Duodenal mucosa (tissue), 2 donors: Measurements from ENCODE around the gene KRTAP4-1.
"Not testable (repeated sequence)": the region's sequence is repeated elsewhere in the genome, so short reads cannot be mapped to it uniquely, and the experiment has no call there.

Experiments used
- H3K27ac ChIP-seq: one replicate; pipeline ENCODE4 v1.7.0; 2013; ENCODE audit warnings: low read depth, low read length
- H3K27me3 ChIP-seq, 2 donors: one replicate each; pipeline ENCODE4 v1.7.0; 2013; ENCODE audit warnings: low read length in 2 of 2, control low read depth in 1 of 2; ENCODE audit not compliant: insufficient read depth in 2 of 2, control insufficient read depth in 1 of 2
- H3K36me3 ChIP-seq, 2 donors: one replicate each; pipeline ENCODE4 v1.7.0; 2013; ENCODE audit warnings: low read length in 2 of 2, control low read depth in 1 of 2; ENCODE audit not compliant: insufficient read depth in 2 of 2, control insufficient read depth in 1 of 2
- H3K4me1 ChIP-seq, 2 donors: one replicate each; pipeline ENCODE4 v1.7.0; 2013; ENCODE audit warnings: low read length in 2 of 2, control low read depth in 1 of 2; ENCODE audit not compliant: insufficient read depth in 2 of 2, control insufficient read depth in 1 of 2
- H3K4me3 ChIP-seq, 2 donors: one replicate each; pipeline ENCODE4 v1.7.0; 2013; ENCODE audit warnings: low read length in 2 of 2, low read depth in 1 of 2
- H3K9ac ChIP-seq, 2 donors: one replicate each; pipeline ENCODE4 v1.7.0; 2013; ENCODE audit warnings: low read length in 2 of 2, low read depth in 1 of 2
- H3K9me3 ChIP-seq, 2 donors: one replicate each; pipeline ENCODE4 v1.7.0; 2013; ENCODE audit warnings: low read length in 2 of 2, control low read depth in 1 of 2; ENCODE audit not compliant: control insufficient read depth in 1 of 2

Gene KRTAP4-1

DNA sequence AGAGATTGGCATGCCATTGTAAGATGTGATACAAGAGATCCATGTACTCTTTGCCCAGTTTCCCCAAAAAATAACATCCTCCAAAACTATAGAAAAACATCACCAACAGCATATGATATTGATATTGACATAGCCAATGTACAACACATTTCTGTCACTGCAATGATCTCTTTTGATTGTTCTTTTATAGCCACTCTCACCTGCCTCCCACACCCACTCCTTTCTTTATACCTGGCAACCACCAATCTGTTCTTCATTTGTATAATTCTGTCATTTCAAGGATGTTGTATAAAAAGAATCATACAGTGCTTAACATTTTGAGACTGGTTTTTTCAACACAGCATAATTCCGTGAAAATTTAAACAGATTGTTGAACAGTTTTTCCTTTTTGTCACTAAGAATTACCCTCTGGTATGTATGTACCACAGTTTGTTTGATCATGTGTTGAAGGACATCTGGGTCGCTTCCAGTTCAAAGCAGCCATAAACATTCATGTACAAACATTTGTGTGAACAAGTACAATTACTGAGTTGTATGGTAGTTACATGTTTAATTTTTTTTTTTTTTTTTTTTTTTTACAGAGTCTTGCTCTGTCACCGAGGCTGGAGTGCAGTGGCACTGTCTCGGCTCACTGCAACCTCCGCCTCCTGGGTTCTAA is 14.8 kb upstream of the KRTAP4-1 start:
- Histone ChIP-seq H3K4me3 (no peak overlapping the region), H3K36me3 (no peaks in the 10 kb centered on the region), H3K27ac (no peak overlapping the region), H3K9ac (no peak overlapping the region), H3K27me3 (no peaks in the 10 kb centered on the region), H3K9me3 (no peaks in the 10 kb centered on the region), H3K4me1 (no peaks in the 10 kb centered on the region)

DNA sequence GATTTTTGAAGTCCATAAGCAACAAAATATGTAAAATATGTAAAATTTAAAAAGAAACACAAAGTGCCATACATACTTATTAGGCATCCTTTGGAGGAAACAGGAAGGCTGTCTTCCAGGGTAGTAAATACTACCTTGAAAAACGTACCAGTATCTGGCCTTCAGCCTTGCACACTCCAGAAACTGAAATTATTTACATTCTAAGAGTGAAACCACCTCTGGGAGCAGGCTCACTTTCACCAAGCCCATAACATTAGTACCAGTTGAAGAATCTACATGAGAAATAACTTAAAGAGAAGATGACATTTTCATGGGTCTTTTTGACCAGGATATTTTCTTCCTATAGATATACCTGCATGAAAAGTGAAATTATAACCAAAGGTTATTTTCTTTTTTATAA is 11.4 kb upstream of the KRTAP4-1 start:
- H3K4me3 ChIP-seq = no peak overlapping the region
- H3K9ac ChIP-seq = no peak overlapping the region
- H3K9me3 ChIP-seq = no peaks in the 10 kb centered on the region

DNA sequence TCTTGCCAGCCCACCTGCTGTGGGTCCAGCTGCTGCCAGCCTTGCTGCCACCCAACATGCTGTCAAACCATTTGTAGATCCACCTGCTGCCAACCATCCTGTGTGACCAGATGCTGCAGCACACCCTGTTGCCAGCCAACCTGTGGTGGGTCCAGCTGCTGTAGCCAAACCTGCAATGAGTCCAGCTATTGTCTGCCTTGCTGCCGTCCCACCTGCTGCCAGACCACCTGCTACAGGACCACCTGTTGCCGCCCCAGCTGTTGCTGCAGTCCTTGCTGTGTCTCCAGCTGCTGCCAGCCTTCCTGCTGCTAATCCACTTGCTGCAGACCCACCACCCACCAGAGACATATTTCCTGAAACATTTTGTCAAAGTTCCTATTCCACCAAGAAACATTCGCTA is 5.6 kb upstream of the KRTAP4-1 start:
- Histone ChIP-seq H3K9ac (no peak overlapping the region), H3K4me3 (no peak overlapping the region), H3K36me3 (no peaks in the 10 kb centered on the region), H3K4me1 (no peaks in the 10 kb centered on the region), H3K27ac (no peak overlapping the region), H3K27me3 (peaks cover 18 to 22% of the 10 kb centered on the region in 2 donors), H3K9me3 (no peaks in the 10 kb centered on the region)

More for the DNA sequence above, 11.4 kb upstream of the KRTAP4-1 start:
- Histone ChIP-seq H3K36me3 (no peaks in the 10 kb centered on the region), H3K4me1 (no peaks in the 10 kb centered on the region), H3K27ac (no peak overlapping the region), H3K27me3 (peaks cover 0 to 6% of the 10 kb centered on the region in 2 donors)

DNA sequence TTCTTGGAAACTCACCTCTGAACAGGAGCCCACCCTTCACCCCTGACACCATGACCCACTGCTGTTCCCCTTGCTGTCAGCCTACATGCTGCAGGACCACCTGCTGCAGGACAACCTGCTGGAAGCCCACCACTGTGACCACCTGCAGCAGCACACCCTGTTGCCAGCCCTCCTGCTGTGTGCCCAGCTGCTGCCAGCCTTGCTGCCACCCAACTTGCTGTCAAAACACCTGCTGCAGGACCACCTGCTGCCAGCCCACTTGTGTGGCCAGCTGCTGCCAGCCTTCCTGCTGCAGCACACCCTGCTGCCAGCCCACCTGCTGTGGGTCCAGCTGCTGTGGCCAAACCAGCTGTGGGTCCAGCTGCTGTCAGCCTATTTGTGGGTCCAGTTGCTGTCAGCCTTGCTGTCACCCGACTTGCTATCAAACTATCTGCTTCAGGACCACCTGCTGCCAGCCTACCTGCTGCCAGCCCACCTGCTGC is 5.2 kb upstream of the KRTAP4-1 start, which contains the start of gene KRTAP9-1:
Gene KRTAP9-1, plus strand, starts transcription at position 51 of the 482 bp plus-strand sequence. Its CDS starts 0 bp downstream, at position 51.
- H3K4me3 ChIP-seq, H3K4me1 ChIP-seq, H3K36me3 ChIP-seq, H3K9me3 ChIP-seq, H3K27ac ChIP-seq, H3K9ac ChIP-seq: not testable (repeated sequence)
- H3K27me3 ChIP-seq = peaks cover 18 to 27% of the 10 kb centered on the region in 2 donors

DNA sequence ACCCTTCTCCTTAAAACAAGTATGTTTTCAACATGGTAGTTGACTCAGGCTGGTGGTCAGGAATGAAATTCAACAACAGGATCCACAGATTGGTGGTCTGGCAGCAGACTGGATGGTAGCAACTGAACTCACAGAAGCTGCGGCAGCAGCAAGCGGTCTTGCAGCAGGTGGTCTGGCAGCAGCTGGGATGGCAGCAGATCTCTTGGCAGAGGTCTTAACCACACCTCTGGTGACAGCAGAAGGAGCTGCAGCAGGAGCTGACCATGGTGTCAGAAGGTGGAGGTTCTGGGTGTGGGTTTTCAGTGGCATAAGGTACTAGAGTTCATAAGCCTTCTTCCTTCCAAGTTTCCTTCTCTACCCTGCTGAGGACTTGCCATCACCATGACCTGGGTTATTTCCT is 2.2 kb upstream of the KRTAP4-1 start:
- no peak overlapping the region for H3K4me3 ChIP-seq
- no peaks in the 10 kb centered on the region for H3K36me3 ChIP-seq
- H3K9me3 ChIP-seq = no peaks in the 10 kb centered on the region
- peaks cover 18 to 24% of the 10 kb centered on the region in 2 donors for H3K27me3 ChIP-seq
- H3K9ac ChIP-seq = no peak overlapping the region
- no peak overlapping the region for H3K27ac ChIP-seq
- peaks cover 0 to under 1% of the 10 kb centered on the region in 2 donors for H3K4me1 ChIP-seq

DNA sequence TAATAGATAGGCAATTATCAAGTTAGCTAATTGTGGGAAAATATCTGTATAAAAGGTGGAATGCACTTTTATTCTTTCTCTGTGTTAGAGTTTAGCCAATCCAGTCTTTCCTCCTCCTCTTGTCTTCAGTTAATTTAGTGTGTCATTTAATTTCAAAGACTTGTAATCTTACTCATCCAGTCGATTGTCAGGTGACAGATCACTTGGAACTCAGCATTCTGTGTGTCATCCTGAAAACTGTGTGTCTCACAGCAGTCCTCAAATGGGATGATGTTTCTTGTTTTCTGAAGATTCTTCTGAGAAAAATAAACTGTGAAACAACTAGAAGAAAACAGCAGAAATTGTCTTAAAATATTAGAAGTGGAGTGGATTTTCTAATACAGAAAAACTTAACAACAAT is 290 bp upstream of the KRTAP4-1 start:
- H3K4me1 ChIP-seq = peaks cover 0 to 5% of the 10 kb centered on the region in 2 donors
- peaks cover 19 to 20% of the 10 kb centered on the region in 2 donors for H3K27me3 ChIP-seq
- H3K27ac ChIP-seq = no peak overlapping the region

DNA sequence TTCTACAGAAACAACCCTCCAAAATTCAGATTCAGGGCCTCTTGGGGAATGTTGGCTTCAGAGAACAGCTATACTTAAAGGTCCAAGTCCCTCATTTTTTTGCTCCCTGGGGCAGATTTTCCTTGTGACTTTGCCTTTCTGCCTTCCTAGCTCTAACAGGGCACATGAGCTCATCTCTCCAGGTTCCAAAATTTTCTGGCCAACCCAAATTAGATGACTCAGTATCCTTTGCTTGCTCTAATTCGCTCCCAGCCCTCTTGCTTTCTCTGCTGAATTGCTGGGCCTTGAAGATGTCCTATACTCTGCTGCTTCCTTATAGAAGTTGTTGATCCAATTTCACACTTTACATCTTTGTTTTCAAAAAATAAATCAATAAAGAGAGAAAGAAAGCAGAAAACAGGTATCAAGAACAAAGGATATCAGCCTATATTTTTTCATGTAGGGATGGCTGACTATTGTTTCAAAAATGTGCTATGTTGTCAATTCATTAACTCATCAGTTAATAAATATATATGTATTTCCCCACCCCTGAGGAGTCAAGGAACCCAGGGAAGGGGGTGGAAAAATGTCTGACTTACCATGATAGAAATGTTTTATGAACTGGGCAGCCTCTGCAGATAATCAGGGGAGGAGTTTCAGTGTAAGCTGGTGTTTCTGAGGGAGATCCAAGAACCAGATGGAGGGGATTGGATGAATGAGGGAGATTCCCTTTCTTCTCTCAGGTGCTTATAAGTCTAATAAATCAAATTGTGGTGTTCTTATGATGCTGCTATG is 5.7 kb downstream of the KRTAP4-1 start:
- no peak overlapping the region for H3K9ac ChIP-seq
- H3K27me3 ChIP-seq = peaks cover 4 to 23% of the 10 kb centered on the region in 2 donors
- no peak overlapping the region for H3K27ac ChIP-seq
- H3K4me3 ChIP-seq = no peak overlapping the region
- H3K36me3 ChIP-seq = no peaks in the 10 kb centered on the region
- H3K9me3 ChIP-seq = no peaks in the 10 kb centered on the region
- peaks cover 0 to 5% of the 10 kb centered on the region in 2 donors for H3K4me1 ChIP-seq

More for the DNA sequence above, 290 bp upstream of the KRTAP4-1 start:
- no peak overlapping the region for H3K4me3 ChIP-seq
- H3K36me3 ChIP-seq = no peaks in the 10 kb centered on the region
- H3K9ac ChIP-seq = no peak overlapping the region
- H3K9me3 ChIP-seq = no peaks in the 10 kb centered on the region

DNA sequence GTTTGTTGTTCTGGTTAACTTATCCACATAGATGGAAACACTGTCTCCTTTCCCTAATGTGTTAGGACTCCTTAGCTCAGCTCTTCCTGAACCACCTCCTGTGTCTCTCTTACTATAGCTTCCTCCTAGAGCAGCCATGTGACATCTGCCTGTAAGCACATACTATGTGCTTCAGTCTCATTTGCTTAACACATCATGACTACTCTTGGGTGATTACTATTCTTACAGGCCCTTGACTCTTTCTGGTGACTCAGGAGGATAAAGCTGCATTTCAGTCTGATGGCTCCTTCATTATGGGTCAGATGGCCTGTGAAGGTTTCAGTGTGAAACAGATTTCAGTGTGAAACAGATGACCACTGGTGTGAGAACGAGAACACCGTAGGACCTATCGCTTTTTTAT is 6.4 kb downstream of the KRTAP4-1 start:
- H3K4me1 ChIP-seq = peaks cover 0 to 5% of the 10 kb centered on the region in 2 donors
- peaks cover 4 to 23% of the 10 kb centered on the region in 2 donors for H3K27me3 ChIP-seq
- no peaks in the 10 kb centered on the region for H3K36me3 ChIP-seq
- H3K9ac ChIP-seq = no peak overlapping the region
- no peaks in the 10 kb centered on the region for H3K9me3 ChIP-seq
- H3K27ac ChIP-seq = no peak overlapping the region
- no peak overlapping the region for H3K4me3 ChIP-seq

DNA sequence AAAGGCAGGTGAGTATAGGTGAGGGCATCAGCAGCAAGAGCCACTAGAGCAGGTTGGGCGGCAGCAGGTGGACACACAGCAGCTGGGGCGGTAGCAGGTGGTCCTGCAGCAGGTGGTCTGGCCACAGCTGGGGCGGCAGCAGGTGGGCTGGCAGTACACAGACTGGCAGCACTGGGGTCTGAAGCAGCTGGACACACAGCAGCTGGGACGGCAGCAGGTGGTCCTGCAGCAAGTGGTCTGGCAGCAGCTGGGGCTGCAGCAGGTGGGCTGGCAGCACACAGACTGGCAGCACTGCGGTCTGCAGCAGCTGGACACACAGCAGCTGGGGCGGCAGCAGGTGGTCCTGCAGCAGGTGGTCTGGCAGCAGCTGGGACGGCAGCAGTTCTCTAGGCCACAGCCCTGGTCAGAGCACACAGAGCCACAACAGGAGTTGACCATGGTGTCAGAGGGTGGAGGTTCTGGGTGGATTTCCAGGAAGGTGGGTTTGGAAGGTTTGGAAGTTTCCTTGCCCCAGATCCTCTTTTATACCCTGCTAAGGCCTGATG is 6.9 kb downstream of the KRTAP4-1 start, which contains the start of gene KRTAP4-2:
Gene KRTAP4-2, minus strand, starts transcription at position 495 of the 545 bp plus-strand sequence. Its CDS starts 57 bp downstream, at position 438.
- Histone ChIP-seq H3K27ac (no peak within 1 kb of the TSS), H3K9ac (no peak within 1 kb of the TSS), H3K4me1 (peaks cover 0 to 5% of the 10 kb centered on the region in 2 donors), H3K36me3 (no peaks in the 10 kb centered on the region), H3K9me3 (no peaks in the 10 kb centered on the region), H3K27me3 (peaks cover 4 to 23% of the 10 kb centered on the region in 2 donors), H3K4me3 (no peak within 1 kb of the TSS)
